ENCODE data around the gene GRIP2.

DNA sequence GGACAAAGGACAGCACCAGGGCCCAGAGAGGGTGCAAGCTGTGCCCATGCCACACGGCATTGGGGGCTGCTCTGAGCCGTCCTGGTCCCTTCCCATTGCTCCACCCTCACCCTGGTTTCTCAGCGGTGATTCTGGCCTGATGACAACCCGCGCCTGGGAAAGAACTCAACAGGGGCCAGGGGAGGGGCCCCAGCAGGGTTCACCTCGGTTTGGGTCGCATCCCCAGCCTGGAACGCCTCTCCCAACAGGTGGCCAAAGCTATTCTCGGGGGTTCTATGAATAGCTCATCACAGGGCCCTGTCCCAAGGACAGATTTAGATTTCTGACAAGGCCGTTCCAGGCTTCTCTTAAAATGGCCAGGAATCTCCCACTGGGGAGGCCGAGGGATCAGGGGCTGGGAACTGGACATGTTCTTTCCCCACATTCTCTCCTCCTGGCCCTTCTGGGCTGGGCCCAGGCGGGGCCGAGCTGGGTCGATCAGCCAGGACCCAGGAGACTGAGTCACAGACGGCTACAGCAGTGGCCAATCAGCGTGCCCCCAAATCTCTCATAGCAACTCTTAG lies 17.9 kb downstream of the GRIP2 start:
- TF ChIP-seq, protein P1, sequence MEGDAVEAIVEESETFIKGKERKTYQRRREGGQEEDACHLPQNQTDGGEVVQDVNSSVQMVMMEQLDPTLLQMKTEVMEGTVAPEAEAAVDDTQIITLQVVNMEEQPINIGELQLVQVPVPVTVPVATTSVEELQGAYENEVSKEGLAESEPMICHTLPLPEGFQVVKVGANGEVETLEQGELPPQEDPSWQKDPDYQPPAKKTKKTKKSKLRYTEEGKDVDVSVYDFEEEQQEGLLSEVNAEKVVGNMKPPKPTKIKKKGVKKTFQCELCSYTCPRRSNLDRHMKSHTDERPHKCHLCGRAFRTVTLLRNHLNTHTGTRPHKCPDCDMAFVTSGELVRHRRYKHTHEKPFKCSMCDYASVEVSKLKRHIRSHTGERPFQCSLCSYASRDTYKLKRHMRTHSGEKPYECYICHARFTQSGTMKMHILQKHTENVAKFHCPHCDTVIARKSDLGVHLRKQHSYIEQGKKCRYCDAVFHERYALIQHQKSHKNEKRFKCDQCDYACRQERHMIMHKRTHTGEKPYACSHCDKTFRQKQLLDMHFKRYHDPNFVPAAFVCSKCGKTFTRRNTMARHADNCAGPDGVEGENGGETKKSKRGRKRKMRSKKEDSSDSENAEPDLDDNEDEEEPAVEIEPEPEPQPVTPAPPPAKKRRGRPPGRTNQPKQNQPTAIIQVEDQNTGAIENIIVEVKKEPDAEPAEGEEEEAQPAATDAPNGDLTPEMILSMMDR (IDR thresholded peaks at IDR 0.05): no peak
- TF ChIP-seq POLR2A (IDR thresholded peaks at IDR 0.05): no peak
